ENCODE data around the gene SSTR4.
A peak's percentile ranks its signal among the peaks of the same experiment; 100 is the strongest.

Gene SSTR4

GRCh38 chr20:23046431-23046830, 11.3 kb downstream of the SSTR4 start:
- no peak for DNase-seq

GRCh38 chr20:23047001-23047737, 12.1 kb downstream of the SSTR4 start:
- DNase-seq: no peak

GRCh38 chr20:23047738-23048214, 12.7 kb downstream of the SSTR4 start:
- DNase-seq: peak; percentile 10

- DNase-seq: peak; percentile 55
These were observed 13.4 kb downstream of the SSTR4 start for GRCh38 chr20:23048283-23049200.

- DNase-seq: no peak
These were observed 14.3 kb downstream of the SSTR4 start, which contains the start of gene THBD for GRCh38 chr20:23049201-23050075. THBD (minus strand) TSS chr20:23049672; CDS start chr20:23049504, 168 bp downstream.

- no peak for DNase-seq
These were observed 15.1 kb downstream of the SSTR4 start for GRCh38 chr20:23050076-23050838.

- peak; percentile 42 for DNase-seq
These were observed 15.9 kb downstream of the SSTR4 start for GRCh38 chr20:23050847-23051627.

GRCh38 chr20:23052904-23053303, 17.8 kb downstream of the SSTR4 start:
- DNase-seq: no peak

GRCh38 chr20:23058240-23058639, 23.1 kb downstream of the SSTR4 start:
- no peak for DNase-seq

GRCh38 chr20:23059001-23059400, 23.9 kb downstream of the SSTR4 start:
- no peak for DNase-seq

GRCh38 chr20:23059846-23060245, 24.7 kb downstream of the SSTR4 start:
- DNase-seq: no peak

GRCh38 chr20:23060629-23061028, 25.5 kb downstream of the SSTR4 start:
- DNase-seq: no peak

- DNase-seq: no peak
These were observed 26.1 kb downstream of the SSTR4 start for GRCh38 chr20:23061262-23061661.

- peak; percentile 9 for DNase-seq
These were observed 26.8 kb downstream of the SSTR4 start for GRCh38 chr20:23061734-23062561.

- no peak for DNase-seq
These were observed 27.5 kb downstream of the SSTR4 start for GRCh38 chr20:23062632-23063031.

- no peak for DNase-seq
These were observed 28.1 kb downstream of the SSTR4 start for GRCh38 chr20:23063168-23063567.

- DNase-seq: no peak
These were observed 28.5 kb downstream of the SSTR4 start for GRCh38 chr20:23063581-23063980.

- DNase-seq: no peak
These were observed 30.4 kb downstream of the SSTR4 start for GRCh38 chr20:23065266-23066201.

- DNase-seq: no peak
These were observed 31.7 kb downstream of the SSTR4 start for GRCh38 chr20:23066772-23067171.
